ENCODE results near the gene CPXM1.
"Not testable (repeated sequence)": the region's sequence is repeated elsewhere in the genome, so short reads cannot be mapped to it uniquely, and the experiment has no call there.

The CPXM1 gene

DNA sequence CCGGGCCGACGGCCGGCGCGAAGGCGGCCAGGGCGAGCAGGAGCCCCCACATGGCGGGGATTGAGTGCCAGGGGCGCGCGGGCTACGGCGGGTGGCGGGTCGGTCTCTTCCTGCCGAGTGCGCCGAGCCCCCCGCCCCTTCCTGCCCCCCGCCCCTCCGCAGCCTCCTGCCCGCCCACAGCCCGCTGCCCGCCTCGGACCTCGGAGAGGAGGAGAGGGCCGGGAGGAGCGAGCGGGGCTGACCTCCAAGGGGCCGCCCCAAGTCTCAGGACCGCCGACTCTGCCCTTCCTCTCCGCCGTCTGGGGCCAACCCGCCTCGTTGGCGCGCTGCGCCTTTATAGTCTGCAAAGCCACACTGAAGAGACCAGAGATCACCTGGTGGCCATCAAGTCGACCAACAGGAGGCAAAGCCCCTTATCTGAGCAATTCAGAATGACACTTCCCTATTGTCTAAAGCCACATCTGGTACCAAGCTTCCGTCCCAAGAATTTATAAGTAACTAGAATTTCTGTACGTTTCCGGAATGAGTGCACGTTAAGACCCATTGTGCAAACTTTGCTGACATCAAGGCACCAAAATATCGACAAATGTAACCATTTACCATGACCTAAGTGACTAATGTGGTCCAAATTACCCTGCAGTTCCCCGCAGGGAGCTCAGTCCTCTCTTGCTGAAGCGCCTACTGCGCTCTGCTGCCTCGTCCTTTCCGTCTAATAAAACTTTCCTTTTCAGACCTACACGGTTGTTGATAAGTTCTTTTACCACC lies at the start of gene CPXM1:
Gene CPXM1 (minus strand): TSS at position 107 of the 765 bp plus-strand sequence. CDS start 55 bp downstream, at position 52.
- DNase-seq (ENCODE audit: low read depth) = no peak

DNA sequence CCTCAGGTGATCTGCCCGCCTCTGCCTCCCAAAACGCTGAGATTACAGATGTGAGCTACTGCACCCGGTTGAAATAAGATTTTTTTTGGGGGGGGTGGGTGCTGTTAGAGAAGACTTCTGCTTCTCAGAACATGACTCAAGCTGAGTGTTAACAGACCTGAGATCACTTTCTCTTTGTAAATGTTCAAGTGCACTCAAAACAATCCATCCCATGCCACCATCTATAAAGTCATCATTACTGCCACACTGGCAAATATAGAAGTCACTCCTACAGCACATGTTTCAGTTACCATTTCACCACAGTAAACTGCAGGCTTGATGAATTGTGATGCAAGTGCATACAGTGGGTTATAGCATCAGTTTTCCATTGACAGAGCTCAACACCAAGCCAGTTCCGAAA lies 49.1 kb upstream of the CPXM1 start:
- no peak for DNase-seq (ENCODE audit: low read depth)

DNA sequence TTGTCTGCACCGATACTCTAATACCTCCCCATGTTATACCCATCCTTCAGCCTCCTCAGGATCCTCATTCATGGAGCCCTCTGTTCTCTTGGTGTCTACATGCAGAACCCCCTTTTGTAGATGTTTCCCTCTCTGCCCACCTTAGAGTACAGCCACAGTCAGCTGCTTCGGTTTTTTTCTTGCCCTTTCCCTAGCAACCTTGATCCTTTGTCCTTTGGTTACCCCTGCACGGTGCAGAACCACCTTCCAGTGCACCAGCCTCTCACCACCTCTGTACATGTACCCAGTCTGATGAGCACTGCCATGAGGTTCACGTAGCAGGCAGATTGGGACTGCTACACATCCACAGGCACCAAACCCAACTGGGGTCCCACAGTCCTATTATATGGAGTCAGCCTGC lies 47.4 kb upstream of the CPXM1 start:
- no peak for DNase-seq (ENCODE audit: low read depth)

DNA sequence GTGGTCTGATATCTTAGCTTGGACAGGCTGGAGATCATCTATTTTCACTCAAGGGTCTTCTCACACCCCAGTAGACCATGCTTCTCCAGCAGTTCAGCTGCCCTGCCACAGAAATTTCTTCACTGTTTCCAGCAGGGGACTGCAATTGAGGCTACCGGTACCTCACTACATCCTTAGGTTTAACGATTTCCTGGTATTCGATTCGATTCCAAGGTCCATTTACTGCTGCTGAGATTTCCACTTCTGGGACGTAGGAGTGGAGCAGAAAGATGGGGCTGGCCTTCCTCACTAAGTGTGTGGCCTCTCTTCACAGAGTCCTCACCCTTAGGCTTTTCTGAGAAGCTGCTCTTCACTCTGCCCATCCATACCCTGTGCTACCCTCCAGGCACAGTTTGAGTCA lies 46.3 kb upstream of the CPXM1 start:
- DNase-seq (ENCODE audit: low read depth) = no peak

DNA sequence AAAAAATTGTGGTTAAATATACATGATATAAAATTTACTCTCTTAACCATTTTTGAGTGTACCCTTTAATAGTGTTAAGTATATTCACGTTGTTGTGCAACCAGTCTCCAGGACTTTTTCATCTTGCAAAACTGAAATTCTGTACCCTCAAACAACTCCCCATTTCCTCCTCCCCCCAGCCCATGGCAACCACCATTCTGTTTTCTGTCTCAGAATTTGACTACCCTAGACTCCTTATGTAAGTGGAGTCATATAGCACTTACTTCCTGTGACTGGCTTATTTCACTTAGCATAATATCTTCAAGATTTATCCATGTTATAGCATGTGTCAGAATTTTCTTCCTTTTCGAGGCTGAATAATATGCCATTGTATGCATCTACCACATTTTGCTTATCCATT lies 45.2 kb upstream of the CPXM1 start:
- DNase-seq (ENCODE audit: low read depth) = no peak

DNA sequence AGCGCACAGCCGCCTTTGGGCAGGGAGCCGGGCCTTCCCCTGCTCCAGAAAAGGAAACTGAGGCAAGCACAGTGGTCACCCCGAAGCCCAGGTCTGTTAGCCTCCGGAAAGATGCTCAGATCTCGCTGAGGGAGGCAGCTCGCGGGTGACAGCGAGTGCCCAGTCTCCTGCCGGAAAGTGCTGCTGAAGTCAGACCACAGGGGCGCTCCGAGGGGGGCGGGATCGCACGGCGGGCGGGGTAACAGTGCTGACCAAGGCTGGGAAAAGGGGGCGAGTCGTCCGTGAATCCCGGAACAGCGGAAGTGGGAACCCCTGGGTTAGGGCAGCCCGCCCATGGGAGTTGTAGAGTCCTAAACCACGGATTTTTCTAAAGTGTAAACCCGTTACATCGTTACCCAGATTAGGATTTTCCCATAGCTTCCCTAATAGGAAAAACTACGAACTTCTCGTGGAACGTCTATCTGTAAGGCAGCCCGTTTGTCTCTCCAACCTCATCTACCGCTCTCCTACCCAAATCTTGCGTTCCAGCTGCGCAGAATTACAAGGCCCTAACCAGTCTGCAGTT lies 40.6 kb upstream of the CPXM1 start:
- DNase-seq (ENCODE audit: low read depth) = peak; percentile 14

DNA sequence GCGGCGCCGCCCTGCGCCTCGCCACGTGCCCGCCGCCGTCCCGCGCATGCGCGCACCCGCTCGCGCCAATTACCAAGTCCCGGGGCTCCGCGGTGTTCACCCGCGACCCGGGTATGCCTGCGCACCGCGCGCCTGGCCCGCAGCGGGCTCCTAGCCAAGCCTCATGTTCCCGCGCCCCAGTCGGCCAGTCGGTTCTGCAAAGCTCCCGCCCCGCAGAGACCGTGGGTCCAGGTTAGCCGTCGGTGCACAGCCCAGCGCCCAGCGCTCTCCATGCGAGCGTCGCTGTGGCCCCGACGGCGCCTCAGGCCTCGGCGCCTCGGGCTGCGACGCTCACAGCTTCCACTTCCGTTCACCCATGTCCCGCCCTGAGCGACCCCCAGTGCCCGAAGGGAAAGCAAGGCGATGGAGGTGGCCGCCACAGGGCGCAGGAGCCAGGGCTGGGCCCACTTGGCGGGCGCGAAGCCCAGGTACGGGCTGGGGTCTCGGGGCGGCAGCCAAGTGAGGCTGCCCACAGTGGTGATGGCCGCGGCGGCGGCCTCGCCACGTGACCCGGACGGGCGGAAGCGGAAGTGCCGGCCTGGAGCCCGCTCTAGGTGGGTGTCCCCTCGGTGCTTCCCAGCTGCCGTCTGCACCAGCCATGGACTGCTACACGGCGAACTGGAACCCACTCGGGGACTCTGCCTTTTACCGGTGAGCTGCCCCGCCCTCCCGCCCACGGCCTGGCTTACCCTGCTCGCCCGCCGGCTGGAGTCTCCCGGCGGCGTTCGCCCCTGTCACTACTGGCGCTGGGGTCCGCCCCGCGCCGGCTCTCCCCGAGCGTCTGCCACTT lies 39.9 kb upstream of the CPXM1 start, which contains the start of the genes PCED1A and VPS16:
Gene PCED1A (minus strand): TSS at position 518 of the 829 bp plus-strand sequence. CDS start 743 bp downstream, outside the sequence.
Gene VPS16 (plus strand): TSS at position 608 of the 829 bp plus-strand sequence. CDS start 30 bp downstream, at position 638.
- DNase-seq (ENCODE audit: low read depth) = peak; percentile 74

DNA sequence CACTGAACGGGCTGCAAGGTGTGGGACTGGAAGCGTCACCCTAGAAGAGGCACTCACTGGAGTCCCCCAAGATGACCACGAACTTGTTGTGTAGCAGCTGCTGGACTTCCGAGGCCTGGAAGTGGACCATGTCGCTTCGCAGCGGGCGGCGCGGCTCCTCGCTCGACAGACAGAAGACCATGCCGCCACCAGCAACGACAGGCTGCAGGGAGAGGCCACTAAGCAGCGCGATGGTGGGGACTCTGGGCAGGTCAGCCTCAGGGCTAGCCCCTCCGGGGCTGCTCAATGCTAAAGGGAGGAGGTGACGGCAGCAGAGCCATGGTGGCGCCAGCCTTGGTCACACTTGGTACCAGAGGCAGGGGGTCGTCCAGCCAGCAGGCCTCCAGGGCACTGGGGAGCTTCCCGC lies 39.3 kb upstream of the CPXM1 start:
- no peak for DNase-seq (ENCODE audit: low read depth)

DNA sequence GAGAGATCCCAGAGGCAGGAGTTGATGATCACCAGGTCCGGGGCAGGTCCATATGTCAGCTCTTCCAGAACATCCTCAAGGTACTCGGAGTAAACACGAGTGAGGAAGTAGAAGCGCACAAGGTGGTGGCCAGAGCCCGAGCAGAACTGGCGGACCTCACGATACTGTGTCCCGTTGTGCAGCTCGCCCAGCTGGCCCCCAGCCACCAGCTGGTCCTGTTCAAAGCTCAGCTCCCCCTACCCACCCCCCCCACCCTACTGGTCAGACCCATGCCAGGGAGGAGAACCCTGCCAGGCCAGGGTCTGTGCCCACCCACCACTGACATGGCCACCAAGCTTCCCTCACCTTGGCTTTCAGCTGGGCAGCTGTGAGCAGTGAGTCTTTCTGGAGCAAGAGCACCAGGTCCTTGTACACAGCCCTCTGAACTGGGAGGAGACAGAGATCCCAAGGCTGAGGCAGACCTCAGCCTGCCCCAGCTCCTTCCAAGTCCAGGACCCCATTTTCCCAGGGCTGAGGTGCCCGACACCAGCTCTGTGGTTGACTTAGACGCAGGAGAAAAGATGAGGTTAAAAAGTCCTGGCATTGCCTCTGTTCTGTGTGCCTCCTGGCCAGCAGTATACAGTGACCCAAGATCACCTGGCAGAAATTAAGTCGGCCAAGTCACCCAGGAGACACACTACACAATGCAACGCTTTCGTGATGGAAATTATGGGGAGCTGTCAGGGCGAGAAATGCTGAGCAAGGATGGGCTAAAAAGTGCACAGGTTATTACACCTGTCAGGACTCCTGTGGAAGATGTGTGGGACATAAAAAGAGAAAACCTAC lies 38.6 kb upstream of the CPXM1 start:
- no peak for DNase-seq (ENCODE audit: low read depth)

DNA sequence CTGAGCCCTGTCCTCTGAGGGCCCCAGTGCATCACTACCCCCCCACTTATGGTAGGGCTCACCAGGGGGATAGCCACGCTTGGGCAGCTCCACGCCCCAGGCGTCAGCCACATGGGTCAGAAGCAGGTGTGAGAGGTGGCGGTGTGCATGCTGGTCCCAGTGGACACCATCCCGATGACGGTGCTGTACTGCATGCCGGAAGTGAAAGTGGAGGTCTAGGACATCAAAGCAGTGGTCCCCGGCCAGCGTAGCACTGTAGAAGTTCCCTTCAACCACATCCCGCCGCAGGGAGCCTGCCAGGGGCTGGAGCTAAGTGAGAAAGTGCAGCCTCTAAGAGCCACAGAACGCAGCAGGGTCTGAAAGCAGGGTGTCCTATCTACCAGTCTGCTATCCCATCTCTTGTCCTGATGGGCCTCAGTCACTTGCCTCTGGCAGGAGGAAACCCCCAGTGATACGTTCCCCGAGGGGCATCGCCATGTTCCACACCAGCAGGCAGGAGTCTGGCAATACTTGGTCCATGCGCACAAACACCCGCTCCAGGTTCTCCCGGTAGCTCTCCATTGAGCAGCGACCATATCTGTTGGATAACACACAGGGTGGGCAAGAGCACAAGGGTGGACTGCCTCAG lies 37.9 kb upstream of the CPXM1 start:
- DNase-seq (ENCODE audit: low read depth) = no peak

DNA sequence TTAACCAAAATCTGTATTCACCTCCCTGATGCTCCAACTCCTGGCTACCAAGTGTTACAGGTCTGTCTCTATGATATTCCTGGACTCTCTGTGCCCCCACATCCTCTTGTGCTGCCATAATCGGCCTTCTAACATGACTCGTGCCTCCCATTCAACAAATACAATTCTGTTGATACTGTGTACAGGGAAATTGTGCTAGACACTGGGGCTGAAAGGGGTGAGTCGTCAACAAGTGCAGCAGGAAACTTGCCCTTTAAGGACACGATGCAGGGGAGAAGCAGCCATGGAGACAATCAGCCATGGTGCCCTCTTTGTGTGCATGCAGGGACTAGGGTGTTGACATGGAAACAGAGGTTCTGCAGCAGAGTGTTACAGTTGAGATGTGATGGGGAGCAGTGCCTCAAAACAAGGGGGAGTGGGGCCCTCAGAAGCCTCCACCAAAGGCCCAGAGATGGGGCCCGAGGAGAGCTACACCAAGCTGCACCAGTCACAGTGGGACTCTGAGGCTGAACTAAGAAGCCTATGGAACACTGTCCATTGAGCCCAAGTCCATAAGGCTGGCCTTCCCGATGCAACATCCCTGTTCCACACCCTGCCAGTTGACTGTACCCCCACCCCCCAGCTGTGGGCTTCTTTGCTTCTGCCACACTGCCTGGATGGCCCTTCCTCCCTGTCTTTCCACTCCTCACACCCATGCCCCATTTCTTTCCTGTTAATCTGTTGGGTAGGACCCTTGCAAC lies 37.0 kb upstream of the CPXM1 start:
- DNase-seq (ENCODE audit: low read depth) = no peak

DNA sequence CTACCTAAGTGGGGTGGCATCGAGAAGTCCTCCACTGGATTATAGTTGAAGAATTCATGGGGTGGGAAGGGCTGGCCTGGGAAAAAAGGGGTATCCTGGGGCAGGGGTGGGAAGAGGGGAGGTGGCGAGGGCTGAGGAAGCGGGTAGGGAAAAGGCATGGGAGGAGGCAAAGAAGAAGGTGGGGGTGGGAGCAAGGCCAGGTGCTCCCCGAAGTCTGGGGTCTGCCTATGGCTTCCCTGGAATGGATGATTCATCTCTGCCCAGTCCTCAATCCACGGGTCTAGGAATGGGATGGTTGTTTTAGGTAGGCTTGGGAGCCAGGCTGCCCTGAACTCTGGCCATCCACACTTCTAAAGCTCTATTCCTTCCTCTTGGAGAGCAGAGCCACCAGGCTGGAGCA lies 35.6 kb upstream of the CPXM1 start:
- no peak for DNase-seq (ENCODE audit: low read depth)

DNA sequence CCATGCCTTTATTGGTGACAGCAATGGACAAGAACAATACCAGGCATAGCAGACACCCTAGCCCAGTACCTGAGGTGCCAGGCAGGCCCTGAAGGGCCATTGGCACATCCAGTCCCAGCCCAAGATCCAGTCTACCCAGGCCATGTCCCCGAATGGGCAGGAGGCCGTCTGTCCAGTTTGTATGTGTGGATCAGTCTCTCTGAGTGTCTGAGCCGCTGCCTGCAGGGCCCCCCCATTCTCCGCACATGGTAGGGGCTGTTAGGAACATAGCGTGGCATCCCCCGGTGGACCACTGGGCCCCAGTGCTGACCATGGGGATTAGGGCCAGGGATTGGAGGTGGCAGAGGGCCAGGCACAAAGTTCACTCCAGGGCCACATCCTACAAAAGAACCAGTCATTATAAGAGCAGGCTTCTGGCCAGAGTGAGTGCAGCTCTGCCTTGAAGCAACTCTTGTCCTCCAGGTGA lies 34.9 kb upstream of the CPXM1 start:
- DNase-seq (ENCODE audit: low read depth) = no peak

DNA sequence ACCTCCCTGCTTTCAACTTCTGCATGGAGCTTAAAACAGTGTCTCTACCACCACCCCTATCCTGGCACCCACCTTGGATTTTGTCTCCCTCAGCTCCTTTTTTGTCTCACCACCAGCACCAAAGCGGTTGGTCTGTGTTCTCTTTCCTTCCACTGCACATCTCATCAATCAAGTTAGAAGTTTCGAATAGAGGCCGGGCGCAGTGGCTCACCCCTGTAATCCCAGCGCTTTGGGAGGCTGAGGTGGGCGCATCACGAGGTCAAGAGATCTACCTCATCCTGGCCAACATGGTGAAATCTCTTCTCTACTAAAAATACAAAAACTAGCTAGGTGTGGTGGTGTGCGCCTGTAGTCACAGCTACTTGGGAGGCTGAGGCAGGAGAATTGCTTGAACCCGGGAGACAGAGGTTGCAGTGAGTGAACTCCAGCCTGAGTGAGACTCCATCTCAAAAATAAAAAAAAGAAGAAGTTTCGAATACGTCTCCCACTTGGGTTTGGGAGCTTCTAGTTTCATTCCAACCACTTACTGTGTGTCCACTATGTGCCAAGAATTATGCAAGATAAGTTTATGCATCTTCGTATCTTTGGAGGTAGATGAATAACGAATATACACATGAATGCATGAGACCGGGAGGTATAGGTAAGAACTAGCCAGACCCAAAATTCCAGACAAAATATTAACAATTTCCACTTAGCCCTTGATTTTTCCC lies 34.1 kb upstream of the CPXM1 start:
- DNase-seq (ENCODE audit: low read depth) = no peak

DNA sequence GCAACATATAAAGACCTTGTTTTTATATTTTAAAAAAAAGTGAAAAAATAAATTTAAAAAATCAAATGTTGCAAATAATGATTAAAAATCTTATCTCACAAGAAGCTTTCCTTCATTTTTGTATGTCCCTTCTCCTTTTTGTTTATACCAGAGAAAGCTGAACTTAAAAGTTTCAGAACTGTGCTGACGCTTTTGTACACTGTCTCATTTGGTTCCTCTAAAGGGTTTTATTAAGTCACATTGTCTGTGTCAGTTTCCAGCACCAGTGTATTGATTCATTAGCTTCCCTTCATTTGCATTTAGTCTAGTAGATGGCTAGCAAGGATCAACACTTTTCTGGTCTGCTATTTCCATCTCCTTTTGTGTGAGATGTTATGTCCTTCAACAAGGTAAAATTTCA lies 33.3 kb upstream of the CPXM1 start:
- DNase-seq (ENCODE audit: low read depth) = no peak

DNA sequence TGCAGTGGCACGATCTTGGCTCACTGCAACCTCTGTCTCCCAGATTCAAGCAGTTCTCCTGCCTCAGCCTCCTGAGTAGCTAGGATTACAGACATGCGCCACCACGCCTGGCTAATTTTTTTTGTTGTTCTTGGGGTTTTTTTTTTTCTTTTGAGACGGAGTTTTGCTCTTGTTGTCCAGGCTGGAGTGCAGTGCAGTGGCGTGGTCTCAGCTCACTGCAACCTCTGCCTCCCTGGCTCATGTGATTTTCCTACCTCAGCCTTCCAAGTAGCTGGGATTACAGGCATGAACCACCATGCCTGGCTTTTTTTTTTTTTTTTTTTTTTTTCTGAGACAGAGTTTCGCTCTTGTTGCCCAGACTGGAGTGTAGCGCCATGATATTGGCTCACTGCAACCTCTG lies 30.8 kb upstream of the CPXM1 start:
- DNase-seq (ENCODE audit: low read depth) = not testable (repeated sequence)

DNA sequence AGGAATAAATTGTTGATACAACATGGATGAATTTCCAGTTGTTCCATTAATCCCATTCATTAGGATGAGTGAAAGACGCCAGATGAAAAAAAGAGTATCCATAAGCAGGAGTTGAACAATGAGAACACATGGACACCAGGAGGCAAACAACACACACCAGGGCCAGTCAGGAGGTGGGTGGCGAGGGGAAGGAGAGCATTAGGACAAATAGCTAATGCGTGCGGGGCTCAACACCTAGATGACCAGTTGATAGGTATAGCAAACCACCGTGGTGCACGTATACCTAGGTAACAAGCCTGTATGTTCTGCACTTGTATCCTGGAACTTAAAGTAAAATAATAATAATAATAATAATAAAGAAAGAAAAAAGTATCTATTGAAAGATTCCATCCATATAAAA lies 28.9 kb upstream of the CPXM1 start:
- no peak for DNase-seq (ENCODE audit: low read depth)

DNA sequence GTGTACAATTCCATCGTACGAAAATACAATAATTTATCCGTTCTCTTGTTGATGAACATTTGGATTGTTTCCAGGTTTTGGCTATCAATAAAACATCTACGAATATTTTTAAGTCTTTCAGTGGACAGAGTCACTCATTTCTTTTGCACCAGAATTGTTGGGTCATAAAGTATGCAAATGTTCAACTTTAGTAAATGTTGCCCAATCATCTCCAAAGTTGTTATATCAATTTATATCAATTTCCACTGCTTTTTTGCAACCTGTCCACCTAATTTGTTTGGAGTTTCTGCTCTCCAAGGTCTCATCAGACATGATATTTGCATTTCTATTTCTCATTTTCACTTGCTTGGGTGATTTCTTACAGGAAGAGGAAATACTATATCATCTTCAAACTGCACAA lies 26.2 kb upstream of the CPXM1 start:
- DNase-seq (ENCODE audit: low read depth) = no peak

DNA sequence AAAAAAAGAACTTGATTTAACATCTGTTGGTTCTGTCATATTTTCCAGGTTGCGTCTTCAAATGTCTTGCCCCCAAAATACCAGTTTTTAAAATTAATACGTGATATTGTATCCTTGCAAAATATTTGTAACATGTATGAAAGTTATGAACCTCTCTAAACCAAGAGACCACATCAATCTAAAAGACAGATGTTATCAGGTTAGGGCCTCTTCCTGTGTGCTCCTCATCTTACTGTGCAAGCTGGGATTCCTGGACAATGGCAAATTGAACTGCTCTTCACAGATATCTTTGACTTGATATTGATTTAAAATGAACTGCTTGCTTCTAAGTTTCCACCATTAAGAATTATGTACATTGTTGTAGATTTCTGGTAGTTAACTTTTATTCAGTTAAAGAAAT lies 25.3 kb upstream of the CPXM1 start:
- DNase-seq (ENCODE audit: low read depth) = no peak

DNA sequence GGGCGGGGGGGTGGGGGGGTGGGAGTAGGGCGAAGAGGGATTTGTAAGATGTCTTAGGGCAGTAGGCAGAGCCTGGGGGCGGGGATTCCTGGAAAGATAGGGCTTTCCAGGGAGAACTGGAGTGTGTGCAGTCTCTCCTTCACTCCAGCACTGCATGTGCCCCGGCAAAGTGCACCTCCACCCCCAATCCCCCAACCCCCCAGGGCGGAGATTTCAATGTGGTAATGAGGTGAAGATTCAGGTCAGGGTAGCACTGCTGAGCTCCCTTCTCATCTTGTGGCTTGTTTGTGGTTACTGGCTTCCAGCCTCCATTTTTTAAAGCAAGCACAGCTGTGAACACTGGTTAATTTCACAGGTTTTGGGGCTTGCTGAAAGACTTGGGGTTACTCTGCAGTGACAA lies 21.6 kb upstream of the CPXM1 start:
- no peak for DNase-seq (ENCODE audit: low read depth)

All from activated T-cell treated with anti-CD3 and anti-CD28 coated beads for 1 hour (primary cell).